ENCODE data around the gene ISYNA1.

GRCh38 chr19:18426416-18426767 lies 11.5 kb downstream of the ISYNA1 start:
- TF ChIP-seq CTCF (IDR thresholded peaks at IDR 0.05; ENCODE audit: low read depth, low read length, poor library complexity, severe bottlenecking) (no peak), EZH2phosphoT487 (IDR thresholded peaks at IDR 0.05; ENCODE audit: borderline replicate concordance, low read length) (no peak)

All from DOHH2 (cell line).